ENCODE data around the gene IL25. TPM values are rescaled to one million over a fixed set of nuclear protein-coding genes. Genes with fewer than 3 reads are reported as not detected.

The IL25 gene
- total and polyA plus RNA-seq, 2 of the 13 experiments (the other 11 are each of a cell fraction or from before 2014, with no cell fraction given): not detected

- TF ChIP-seq, protein P1, sequence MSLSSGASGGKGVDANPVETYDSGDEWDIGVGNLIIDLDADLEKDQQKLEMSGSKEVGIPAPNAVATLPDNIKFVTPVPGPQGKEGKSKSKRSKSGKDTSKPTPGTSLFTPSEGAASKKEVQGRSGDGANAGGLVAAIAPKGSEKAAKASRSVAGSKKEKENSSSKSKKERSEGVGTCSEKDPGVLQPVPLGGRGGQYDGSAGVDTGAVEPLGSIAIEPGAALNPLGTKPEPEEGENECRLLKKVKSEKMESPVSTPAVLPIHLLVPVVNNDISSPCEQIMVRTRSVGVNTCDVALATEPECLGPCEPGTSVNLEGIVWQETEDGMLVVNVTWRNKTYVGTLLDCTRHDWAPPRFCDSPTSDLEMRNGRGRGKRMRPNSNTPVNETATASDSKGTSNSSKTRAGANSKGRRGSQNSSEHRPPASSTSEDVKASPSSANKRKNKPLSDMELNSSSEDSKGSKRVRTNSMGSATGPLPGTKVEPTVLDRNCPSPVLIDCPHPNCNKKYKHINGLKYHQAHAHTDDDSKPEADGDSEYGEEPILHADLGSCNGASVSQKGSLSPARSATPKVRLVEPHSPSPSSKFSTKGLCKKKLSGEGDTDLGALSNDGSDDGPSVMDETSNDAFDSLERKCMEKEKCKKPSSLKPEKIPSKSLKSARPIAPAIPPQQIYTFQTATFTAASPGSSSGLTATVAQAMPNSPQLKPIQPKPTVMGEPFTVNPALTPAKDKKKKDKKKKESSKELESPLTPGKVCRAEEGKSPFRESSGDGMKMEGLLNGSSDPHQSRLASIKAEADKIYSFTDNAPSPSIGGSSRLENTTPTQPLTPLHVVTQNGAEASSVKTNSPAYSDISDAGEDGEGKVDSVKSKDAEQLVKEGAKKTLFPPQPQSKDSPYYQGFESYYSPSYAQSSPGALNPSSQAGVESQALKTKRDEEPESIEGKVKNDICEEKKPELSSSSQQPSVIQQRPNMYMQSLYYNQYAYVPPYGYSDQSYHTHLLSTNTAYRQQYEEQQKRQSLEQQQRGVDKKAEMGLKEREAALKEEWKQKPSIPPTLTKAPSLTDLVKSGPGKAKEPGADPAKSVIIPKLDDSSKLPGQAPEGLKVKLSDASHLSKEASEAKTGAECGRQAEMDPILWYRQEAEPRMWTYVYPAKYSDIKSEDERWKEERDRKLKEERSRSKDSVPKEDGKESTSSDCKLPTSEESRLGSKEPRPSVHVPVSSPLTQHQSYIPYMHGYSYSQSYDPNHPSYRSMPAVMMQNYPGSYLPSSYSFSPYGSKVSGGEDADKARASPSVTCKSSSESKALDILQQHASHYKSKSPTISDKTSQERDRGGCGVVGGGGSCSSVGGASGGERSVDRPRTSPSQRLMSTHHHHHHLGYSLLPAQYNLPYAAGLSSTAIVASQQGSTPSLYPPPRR (CRISPR knock-in tag; IDR thresholded peaks at IDR 0.05; ENCODE audit: borderline replicate concordance): peak; percentile 14; the same call in 1 of the 2 replicates
- TF ChIP-seq ZNF501 (CRISPR knock-in tag; IDR thresholded peaks at IDR 0.05) (peak; percentile 78), CBX5 (CRISPR knock-in tag; IDR thresholded peaks at IDR 0.05; ENCODE audit: borderline replicate concordance) (peak; percentile 63; the same call in 1 of the 2 replicates), SUZ12 (IDR thresholded peaks at IDR 0.05; ENCODE audit: low read depth, low read length) (peak; percentile 30; the same call in 1 of the 2 replicates), TFE3 (CRISPR knock-in tag; IDR thresholded peaks at IDR 0.05) (0 out of 2 replicates have a peak, but pooled peaks have one; percentile 16), FOXM1 (CRISPR knock-in tag; IDR thresholded peaks at IDR 0.05) (no peak), SNAPC4 (CRISPR knock-in tag; IDR thresholded peaks at IDR 0.05) (no peak), ZGPAT (CRISPR knock-in tag; IDR thresholded peaks at IDR 0.05) (0 out of 2 replicates have a peak, but pooled peaks have one; percentile 26), ZNF780A (CRISPR knock-in tag; IDR thresholded peaks at IDR 0.05) (no peak), CBFB (CRISPR knock-in tag; IDR thresholded peaks at IDR 0.05) (peak; percentile 82; the same call in 1 of the 2 replicates)
- TF ChIP-seq, protein P2, sequence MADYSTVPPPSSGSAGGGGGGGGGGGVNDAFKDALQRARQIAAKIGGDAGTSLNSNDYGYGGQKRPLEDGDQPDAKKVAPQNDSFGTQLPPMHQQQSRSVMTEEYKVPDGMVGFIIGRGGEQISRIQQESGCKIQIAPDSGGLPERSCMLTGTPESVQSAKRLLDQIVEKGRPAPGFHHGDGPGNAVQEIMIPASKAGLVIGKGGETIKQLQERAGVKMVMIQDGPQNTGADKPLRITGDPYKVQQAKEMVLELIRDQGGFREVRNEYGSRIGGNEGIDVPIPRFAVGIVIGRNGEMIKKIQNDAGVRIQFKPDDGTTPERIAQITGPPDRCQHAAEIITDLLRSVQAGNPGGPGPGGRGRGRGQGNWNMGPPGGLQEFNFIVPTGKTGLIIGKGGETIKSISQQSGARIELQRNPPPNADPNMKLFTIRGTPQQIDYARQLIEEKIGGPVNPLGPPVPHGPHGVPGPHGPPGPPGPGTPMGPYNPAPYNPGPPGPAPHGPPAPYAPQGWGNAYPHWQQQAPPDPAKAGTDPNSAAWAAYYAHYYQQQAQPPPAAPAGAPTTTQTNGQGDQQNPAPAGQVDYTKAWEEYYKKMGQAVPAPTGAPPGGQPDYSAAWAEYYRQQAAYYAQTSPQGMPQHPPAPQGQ (CRISPR knock-in tag; IDR thresholded peaks at IDR 0.05; ENCODE audit: borderline replicate concordance): no peak
These were observed 7.0 kb downstream of the IL25 start (continued) for GRCh38 chr14:23379366-23380196.

Data from HepG2 (cell line).